ENCODE results near the gene NCK1.
"Not testable (repeated sequence)": the region's sequence is repeated elsewhere in the genome, so short reads cannot be mapped to it uniquely, and the experiment has no call there.

The NCK1 gene

GRCh38 chr3:136862617-136863322 is 762 bp downstream of the NCK1 start:
- DNase-seq: no peak

GRCh38 chr3:136869282-136869681 is 7.3 kb downstream of the NCK1 start:
- DNase-seq: no peak

GRCh38 chr3:136872258-136872657 is 10.2 kb downstream of the NCK1 start:
- DNase-seq: not testable (repeated sequence)

GRCh38 chr3:136879510-136879909 is 17.5 kb downstream of the NCK1 start:
- DNase-seq: not testable (repeated sequence)

- DNase-seq: no peak
These were observed 20.6 kb downstream of the NCK1 start for GRCh38 chr3:136882571-136882970.

GRCh38 chr3:136883967-136884720 is 22.1 kb downstream of the NCK1 start:
- DNase-seq: no peak

- no peak for DNase-seq
These were observed 23.6 kb downstream of the NCK1 start for GRCh38 chr3:136885357-136886213.

GRCh38 chr3:136889947-136890346 is 27.9 kb downstream of the NCK1 start:
- no peak for DNase-seq

- no peak for DNase-seq
These were observed 30.2 kb downstream of the NCK1 start for GRCh38 chr3:136891934-136892855.

GRCh38 chr3:136893848-136894443 is 31.9 kb downstream of the NCK1 start:
- DNase-seq: no peak

GRCh38 chr3:136897171-136897570 is 35.2 kb downstream of the NCK1 start:
- DNase-seq: not testable (repeated sequence)

- no peak for DNase-seq
These were observed 36.5 kb downstream of the NCK1 start for GRCh38 chr3:136898549-136898948.

GRCh38 chr3:136898954-136899353 is 36.9 kb downstream of the NCK1 start:
- DNase-seq: no peak

GRCh38 chr3:136899622-136900158 is 37.7 kb downstream of the NCK1 start:
- DNase-seq: no peak

GRCh38 chr3:136900694-136901093 is 38.7 kb downstream of the NCK1 start:
- DNase-seq: not testable (repeated sequence)

- no peak for DNase-seq
These were observed 39.4 kb downstream of the NCK1 start for GRCh38 chr3:136901391-136901790.

- DNase-seq: not testable (repeated sequence)
These were observed 40.5 kb downstream of the NCK1 start for GRCh38 chr3:136902530-136902929.

GRCh38 chr3:136903899-136904298 is 41.9 kb downstream of the NCK1 start:
- DNase-seq: no peak

GRCh38 chr3:136904746-136905145 is 42.7 kb downstream of the NCK1 start:
- DNase-seq: no peak

- no peak for DNase-seq
These were observed 43.5 kb downstream of the NCK1 start for GRCh38 chr3:136905549-136905948.

GRCh38 chr3:136906725-136907124 is 44.7 kb downstream of the NCK1 start:
- no peak for DNase-seq

GRCh38 chr3:136908297-136908696 is 46.3 kb downstream of the NCK1 start:
- DNase-seq: no peak
